GM18505 (cell line): Measurements from ENCODE around the gene TAPBPL.
"Not testable (repeated sequence)": the region's sequence is repeated elsewhere in the genome, so short reads cannot be mapped to it uniquely, and the experiment has no call there.

ENCODE experiments used
- ATAC-seq: cut with Tn5 transposase; IDR thresholded peaks from one replicate; pipeline ENCODE4 v1.9.1; 2021; ENCODE audit not compliant: unreplicated experiment
- POLR2A ChIP-seq: IDR thresholded peaks from 4 replicates; pipeline ENCODE4 v1.6.1; 2011; ENCODE audit warnings: borderline replicate concordance; ENCODE audit not compliant: insufficient read depth, insufficient read length; ENCODE audit errors: extremely low read depth

The TAPBPL gene

GRCh38 chr12:6462234-6462995 lies 10.6 kb downstream of the TAPBPL start:
- ATAC-seq = no peak
- TF ChIP-seq POLR2A = no peak

- peak; percentile 21 for TF ChIP-seq POLR2A
- no peak for ATAC-seq
These were observed 11.4 kb downstream of the TAPBPL start for GRCh38 chr12:6463216-6463615.

- ATAC-seq = no peak
These were observed 12.0 kb downstream of the TAPBPL start for GRCh38 chr12:6463858-6464257.

GRCh38 chr12:6464531-6464930 lies 12.7 kb downstream of the TAPBPL start:
- TF ChIP-seq POLR2A = peak; percentile 25
- ATAC-seq = no peak

More at GRCh38 chr12:6463858-6464257, 12.0 kb downstream of the TAPBPL start:
- TF ChIP-seq POLR2A = no peak

GRCh38 chr12:6465467-6466183 lies 13.8 kb downstream of the TAPBPL start:
- ATAC-seq = no peak
- TF ChIP-seq POLR2A = no peak

- no peak for TF ChIP-seq POLR2A
- ATAC-seq = no peak
These were observed 14.3 kb downstream of the TAPBPL start for GRCh38 chr12:6466184-6466573.

- not testable (repeated sequence) for ATAC-seq
These were observed 14.9 kb downstream of the TAPBPL start for GRCh38 chr12:6466751-6467150.

GRCh38 chr12:6467571-6468282 lies 15.9 kb downstream of the TAPBPL start:
- not testable (repeated sequence) for ATAC-seq

- ATAC-seq = no peak
- TF ChIP-seq POLR2A = no peak
These were observed 16.4 kb downstream of the TAPBPL start for GRCh38 chr12:6468283-6468575.

- no peak for ATAC-seq
- no peak for TF ChIP-seq POLR2A
These were observed 17.2 kb downstream of the TAPBPL start for GRCh38 chr12:6469092-6469491.

- TF ChIP-seq POLR2A = no peak
- ATAC-seq = no peak
These were observed 17.9 kb downstream of the TAPBPL start for GRCh38 chr12:6469609-6470374.

GRCh38 chr12:6470375-6471163 lies 18.7 kb downstream of the TAPBPL start, which contains the start of gene VAMP1:
VAMP1 (minus strand) TSS chr12:6470677; CDS start chr12:6470531, 146 bp downstream.
- peak; percentile 100 for TF ChIP-seq POLR2A
- peak; percentile 81 for ATAC-seq
